GM19395 (cell line): Measurements from ENCODE around the gene TMEM161B.
"Not testable (repeated sequence)": the region's sequence is repeated elsewhere in the genome, so short reads cannot be mapped to it uniquely, and the experiment has no call there.

Experiments
- ATAC-seq: cut with Tn5 transposase; IDR thresholded peaks from one replicate; pipeline ENCODE4 v1.9.1; 2021; ENCODE audit warnings: mild to moderate bottlenecking, moderate library complexity; ENCODE audit not compliant: unreplicated experiment

TMEM161B gene

GRCh38 chr5:88188458-88189132, 80.0 kb downstream of the TMEM161B start:
- ATAC-seq: no peak

- no peak for ATAC-seq
Observed at GRCh38 chr5:88183255-88183654, 85.4 kb downstream of the TMEM161B start.

- ATAC-seq: not testable (repeated sequence)
Observed at GRCh38 chr5:88177486-88177885, 91.2 kb downstream of the TMEM161B start.

- ATAC-seq: no peak
Observed at GRCh38 chr5:88172847-88173758, 95.5 kb downstream of the TMEM161B start.

- ATAC-seq: no peak
Observed at GRCh38 chr5:88159591-88159990, 109.1 kb downstream of the TMEM161B start.

DNA sequence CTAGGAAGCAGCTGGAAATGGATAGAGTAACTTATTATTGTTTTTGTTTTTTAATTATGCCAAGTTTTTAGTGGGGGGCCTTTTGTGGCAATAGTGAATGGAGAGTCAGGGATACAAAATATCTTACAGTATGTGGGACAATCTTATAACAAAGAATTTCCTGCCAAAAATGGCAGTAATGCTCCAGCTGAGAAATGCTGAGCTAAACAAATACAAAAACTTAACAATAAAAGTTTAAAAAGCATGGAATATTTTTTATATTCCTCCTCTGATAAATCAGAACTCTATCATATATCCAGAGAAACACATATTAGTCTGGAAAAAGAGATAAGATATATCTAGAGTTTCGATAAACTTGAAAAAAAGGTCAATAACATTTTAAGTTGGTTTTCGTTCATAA, 110.6 kb downstream of the TMEM161B start:
- no peak for ATAC-seq

- no peak for ATAC-seq
Observed at GRCh38 chr5:88154891-88155290, 113.8 kb downstream of the TMEM161B start.

GRCh38 chr5:88150747-88151146, 117.9 kb downstream of the TMEM161B start:
- no peak for ATAC-seq

DNA sequence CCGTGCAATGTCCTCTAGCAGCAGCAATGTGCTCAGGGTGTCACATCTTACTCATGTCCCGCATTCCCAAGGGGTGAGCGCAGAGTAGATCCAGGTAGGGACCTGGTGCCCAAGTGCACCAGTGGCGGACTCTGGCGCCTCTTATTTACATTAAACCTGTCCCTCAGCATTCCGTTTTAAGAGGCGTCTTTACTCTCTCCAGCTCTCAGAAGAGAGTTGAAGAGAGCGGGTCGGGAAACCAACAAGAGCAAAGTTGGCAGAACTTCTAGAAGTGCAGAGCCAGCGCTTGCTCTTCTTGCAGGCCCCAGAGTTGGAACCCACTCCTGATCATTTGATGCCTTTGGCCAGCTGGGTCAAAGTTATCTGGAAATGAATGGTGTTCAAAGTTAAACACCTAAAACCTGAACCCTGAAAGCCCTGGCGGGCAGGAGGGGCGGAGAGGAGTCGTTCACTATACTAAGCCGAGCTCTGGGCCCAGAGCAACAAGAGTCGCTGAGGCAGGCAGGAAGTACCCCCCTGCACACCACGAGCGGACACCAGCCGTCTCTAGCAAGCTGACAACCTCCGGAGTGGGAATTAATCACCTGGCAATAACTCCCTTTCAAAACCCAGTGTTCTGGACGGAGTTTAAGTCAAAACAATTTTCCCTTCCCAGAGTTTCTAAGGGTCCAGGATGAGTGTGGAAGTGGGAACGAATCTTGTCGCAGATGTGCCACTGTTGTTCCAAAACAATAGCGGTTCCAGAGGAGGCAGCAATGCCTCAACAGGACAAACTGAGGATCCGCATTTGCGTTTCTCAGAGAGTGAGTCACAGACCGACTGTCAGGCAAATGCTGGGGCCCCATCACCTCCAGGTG, 122.8 kb downstream of the TMEM161B start:
- ATAC-seq: no peak

GRCh38 chr5:88145221-88145610, 123.4 kb downstream of the TMEM161B start:
- no peak for ATAC-seq
